Endothelial cell of umbilical vein (primary cell): ENCODE measurements around the gene TRAF1.

ENCODE experiments used
- EZH2 ChIP-seq: IDR thresholded peaks from 2 replicates; pipeline ENCODE4 v1.6.1; 2012; ENCODE audit warnings: borderline replicate concordance, low read depth, mild to moderate bottlenecking, moderate library complexity, low read length, inconsistent platforms; ENCODE audit not compliant: severe bottlenecking
- POLR2A ChIP-seq: IDR thresholded peaks from 2 replicates; pipeline ENCODE4 v1.6.1; 2012; ENCODE audit warnings: low read depth, mild to moderate bottlenecking, control low read depth, low read length
- POLR2AphosphoS5 ChIP-seq: IDR thresholded peaks from 2 replicates; pipeline ENCODE4 v1.6.1; 2012; ENCODE audit warnings: low read depth, mild to moderate bottlenecking, control low read depth, low read length, moderate library complexity; ENCODE audit not compliant: insufficient read depth
- TF ChIP-seq, protein P1 (sequence below), 2 donors: IDR thresholded peaks; 1 replicate in 1 of 2; 2 replicates in 1 of 2; pipeline ENCODE4 v1.5.1; 2011; ENCODE audit warnings: low read length in 2 of 2, mild to moderate bottlenecking in 2 of 2, moderate library complexity in 2 of 2, control low read depth in 1 of 2, inconsistent platforms in 1 of 2, low read depth in 1 of 2; ENCODE audit not compliant: insufficient read depth in 1 of 2; ENCODE audit errors: extremely low read depth in 1 of 2

DNA sequence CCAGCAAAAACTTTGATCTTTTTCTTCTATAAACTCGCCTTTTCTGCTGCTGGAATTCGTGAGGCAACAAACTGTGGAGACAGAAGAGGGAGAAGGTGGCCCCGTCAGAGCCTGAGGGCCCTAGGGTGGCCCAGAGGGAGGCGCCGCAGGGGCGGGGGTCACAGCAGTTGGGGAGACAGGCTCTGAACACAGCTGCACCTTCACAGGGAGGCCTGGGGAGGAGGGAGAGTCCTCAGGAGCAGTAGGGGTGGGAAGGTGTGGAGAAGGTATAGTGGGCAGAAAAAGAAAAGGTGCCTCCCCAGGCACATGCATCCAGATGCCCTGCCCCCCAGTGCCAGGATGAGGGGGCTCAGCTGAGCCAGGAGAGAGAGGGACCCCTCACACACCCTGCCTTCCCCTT, 64.7 kb downstream of the TRAF1 start:
- TF ChIP-seq POLR2A (no peak), POLR2AphosphoS5 (no peak), EZH2 (no peak)
- TF ChIP-seq, protein P1, sequence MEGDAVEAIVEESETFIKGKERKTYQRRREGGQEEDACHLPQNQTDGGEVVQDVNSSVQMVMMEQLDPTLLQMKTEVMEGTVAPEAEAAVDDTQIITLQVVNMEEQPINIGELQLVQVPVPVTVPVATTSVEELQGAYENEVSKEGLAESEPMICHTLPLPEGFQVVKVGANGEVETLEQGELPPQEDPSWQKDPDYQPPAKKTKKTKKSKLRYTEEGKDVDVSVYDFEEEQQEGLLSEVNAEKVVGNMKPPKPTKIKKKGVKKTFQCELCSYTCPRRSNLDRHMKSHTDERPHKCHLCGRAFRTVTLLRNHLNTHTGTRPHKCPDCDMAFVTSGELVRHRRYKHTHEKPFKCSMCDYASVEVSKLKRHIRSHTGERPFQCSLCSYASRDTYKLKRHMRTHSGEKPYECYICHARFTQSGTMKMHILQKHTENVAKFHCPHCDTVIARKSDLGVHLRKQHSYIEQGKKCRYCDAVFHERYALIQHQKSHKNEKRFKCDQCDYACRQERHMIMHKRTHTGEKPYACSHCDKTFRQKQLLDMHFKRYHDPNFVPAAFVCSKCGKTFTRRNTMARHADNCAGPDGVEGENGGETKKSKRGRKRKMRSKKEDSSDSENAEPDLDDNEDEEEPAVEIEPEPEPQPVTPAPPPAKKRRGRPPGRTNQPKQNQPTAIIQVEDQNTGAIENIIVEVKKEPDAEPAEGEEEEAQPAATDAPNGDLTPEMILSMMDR (IDR thresholded peaks at IDR 0.05; ENCODE audit: extremely low read depth in 1 of 2, insufficient read depth in 1 of 2, low read depth in 1 of 2, low read length in 2 of 2): no peak
